Bone marrow (tissue), 2 donors: ENCODE data around the gene LACTB.

Source experiments
- DNase-seq, 2 donors: peaks; one replicate each; lab custom pipeline; 2025; lab: John Stamatoyannopoulos, UW

The LACTB gene

DNA sequence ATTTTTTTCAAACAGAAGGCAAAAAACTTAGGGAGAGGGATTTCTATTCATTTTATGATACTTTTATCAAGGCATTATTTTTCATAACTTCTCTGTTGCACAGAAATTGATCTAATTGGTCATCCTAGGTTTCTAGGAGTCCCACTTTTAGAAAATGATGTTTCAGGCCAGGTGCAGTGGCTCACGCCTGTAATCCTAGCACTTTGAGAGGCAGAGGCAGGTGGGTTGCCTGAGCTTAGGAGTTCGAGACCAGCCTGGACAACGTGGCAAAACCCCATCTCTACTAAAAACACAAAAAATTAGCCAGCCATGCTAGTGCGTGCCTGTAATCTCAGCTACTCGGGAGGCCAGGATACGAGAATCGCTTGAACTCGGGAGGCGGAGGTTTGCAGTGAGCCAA lies 2.8 kb downstream of the LACTB start:
- no peak for DNase-seq

- DNase-seq: no peak
Measured at GRCh38 chr15:63126726-63127125, 5.1 kb downstream of the LACTB start.

DNA sequence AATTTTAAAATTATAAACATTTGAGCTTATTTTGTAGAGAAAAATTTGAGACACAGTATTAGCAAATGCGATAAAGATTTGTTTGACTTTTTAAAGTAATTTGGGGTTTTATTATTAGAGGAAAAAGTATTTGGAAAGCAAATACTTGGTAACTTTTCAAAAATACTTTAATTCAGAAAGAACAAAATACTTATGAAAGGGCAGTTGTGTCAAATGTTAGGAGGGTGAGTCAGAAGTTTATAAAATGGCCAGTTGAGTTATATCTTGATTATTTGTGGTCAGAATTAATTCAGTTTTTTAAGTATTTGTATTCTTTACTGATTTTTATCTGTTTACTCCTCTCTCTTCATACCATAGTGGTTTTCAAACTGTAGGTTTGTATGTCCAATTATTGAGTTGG lies 12.1 kb downstream of the LACTB start:
- no peak for DNase-seq

GRCh38 chr15:63134245-63134985 lies 12.8 kb downstream of the LACTB start:
- no peak for DNase-seq

DNA sequence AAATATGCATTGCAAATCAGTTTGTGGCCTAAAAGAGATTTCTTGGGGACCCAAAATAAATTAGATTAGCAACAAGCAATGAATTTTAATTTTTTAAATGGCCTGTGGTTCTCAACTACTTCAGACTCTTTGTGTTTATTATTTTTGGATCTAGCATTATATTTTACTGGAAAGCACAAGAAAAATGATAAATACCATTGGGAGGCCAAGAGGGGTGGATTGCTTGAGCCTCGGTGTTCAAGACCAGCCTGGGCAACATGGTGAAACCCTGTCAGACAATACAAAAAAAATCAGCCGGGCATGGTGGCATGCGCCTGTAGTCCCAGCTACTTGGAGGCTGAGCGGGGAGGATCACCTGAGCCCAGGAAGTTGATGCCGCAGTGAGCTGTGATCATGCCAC lies 13.6 kb downstream of the LACTB start:
- no peak for DNase-seq

GRCh38 chr15:63135804-63136203 lies 14.1 kb downstream of the LACTB start:
- peak; percentile 6 to 87 for DNase-seq

GRCh38 chr15:63136742-63137141 lies 15.1 kb downstream of the LACTB start:
- DNase-seq: no peak

GRCh38 chr15:63140936-63141335 lies 19.3 kb downstream of the LACTB start:
- no peak for DNase-seq

- no peak for DNase-seq
Measured at GRCh38 chr15:63145426-63145825, 23.8 kb downstream of the LACTB start.

GRCh38 chr15:63146684-63147083 lies 25.0 kb downstream of the LACTB start:
- no peak for DNase-seq

DNA sequence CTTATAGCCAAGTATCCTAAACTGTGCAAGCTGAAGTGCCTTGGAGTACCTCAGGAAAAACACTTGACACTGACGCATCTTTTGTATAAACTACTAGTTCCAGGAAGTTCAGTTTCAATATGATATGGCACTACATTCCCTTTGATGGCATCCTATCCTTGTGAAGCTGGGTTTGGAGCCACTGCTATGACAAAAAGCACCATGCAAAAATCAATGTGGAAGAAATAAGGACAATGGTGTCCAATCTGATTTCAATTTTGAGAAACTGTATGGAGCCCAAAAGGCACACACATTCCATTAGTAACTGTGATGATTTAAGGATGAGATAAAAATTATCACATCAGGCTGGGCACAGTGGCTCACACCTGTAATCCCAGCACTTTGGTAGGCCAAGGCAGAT lies 30.0 kb downstream of the LACTB start:
- no peak for DNase-seq

DNA sequence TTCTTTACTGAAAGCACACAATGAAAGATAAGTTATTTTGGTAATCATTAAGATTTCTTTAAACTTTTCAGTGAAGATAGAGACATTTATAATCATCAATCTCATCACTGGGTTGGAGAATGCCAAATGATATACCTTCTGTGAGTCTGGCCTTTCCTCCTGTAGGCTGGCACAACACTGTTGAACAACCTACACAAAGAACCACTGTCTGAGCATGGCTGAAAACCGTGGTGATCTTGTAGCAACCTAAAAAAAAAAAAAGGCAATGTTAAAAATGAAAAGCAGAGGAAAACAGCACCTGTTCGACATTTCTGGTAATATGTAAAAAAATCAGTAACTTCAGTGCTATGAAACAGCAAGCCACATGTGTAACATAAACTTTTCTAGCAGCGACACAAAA lies 33.8 kb downstream of the LACTB start:
- no peak for DNase-seq

DNA sequence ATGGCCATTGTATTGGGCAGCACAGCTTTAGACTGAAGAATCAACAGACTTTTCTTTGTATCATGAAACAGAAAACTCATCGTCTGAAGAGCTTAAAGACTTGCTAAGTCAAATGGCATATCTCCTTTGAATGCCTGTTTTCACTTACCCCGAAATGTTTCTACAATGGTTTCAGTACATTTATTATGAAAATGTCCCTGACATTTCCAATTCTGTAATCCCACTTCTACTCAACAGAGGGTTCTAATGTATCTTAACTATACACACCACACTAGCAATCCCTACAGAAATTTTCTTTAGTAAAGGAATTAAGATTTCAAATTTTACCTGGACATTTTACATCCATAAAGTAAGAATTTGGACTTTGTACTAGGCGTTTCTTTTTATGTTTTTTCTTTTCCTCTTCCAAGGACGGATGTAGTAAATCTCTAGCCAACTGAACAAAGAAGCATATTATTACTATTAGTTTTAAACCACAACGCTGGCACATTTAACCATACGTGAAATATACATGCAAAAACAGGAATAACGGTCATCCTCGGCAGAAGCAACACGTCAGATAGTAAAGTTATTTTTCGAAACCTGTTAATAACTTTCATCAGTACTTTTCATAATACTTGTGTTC lies 34.5 kb downstream of the LACTB start:
- DNase-seq: peak in 1 of 2 donors; percentile 5

- DNase-seq: peak in 1 of 2 donors; percentile 57
Measured at GRCh38 chr15:63156755-63157117, 35.1 kb downstream of the LACTB start.

DNA sequence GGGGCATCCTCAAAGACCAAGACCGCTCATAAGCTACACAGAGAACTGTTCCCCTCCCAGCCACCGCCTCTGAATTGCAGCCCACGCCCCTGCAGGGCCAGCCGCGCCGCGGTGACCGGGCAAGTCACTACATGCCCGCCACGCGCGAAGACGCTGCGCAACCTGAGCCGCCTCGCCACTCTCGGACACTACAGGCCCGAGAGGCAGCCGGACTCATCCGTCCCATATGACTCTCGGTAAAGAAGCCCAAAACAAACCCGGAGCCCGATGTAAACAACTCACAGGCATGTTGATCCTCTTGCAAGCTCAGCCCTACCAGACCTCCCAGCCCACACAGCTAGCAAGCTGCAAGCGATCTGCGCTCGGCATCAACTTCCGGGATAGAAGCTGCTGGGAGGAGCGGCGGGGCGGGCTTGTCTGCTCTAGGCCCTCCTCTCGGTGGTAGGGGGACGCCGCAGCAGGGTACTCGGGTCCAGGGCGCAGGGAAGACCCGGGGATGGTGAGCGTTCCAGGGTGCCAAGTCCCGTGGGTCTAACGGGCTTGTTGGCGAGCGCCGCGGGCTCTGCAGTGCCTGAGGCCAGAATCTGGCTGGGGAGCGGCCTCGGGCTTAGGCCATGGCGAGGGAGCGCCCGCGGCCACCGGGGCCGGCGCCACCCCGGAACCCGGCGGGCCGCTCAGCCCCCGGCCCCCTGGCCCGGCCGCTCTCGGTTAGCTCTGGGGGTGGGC lies 35.6 kb downstream of the LACTB start, which contains the start of gene RPS27L:
Gene RPS27L, minus strand, starts transcription at position 360 of the 726 bp plus-strand sequence. Its CDS starts 72 bp downstream, at position 288.
- DNase-seq: peak; percentile 88 to 94

DNA sequence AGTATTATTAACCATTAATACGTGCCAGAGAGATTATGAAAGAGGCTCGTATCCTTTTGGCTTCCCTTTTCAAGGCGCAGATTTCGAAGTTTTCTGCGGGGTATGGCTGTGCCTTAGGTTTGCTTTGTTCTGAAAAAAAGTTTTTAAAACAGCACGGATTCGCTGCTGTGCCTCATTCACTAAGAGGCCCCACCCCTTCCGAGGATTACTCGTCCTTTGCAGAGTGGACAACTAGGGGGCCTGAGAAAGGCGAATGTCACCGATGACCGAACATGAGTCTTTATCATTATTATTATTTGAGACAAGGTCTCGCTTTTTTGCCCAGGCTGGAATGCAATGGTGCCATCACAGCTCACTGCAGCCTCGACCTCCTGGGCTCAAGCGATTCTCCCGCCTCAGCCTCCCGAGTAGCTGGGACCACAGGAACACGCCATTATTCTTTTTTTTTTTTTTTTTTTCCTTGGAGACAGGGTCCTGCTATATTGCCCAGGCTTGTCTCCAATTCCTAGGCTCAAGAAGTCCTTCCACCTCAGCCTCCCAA lies 36.3 kb downstream of the LACTB start:
- peak; percentile 2 to 41 for DNase-seq

- no peak for DNase-seq
Measured at GRCh38 chr15:63160638-63161037, 39.0 kb downstream of the LACTB start.

GRCh38 chr15:63163217-63163616 lies 41.6 kb downstream of the LACTB start:
- no peak for DNase-seq

GRCh38 chr15:63165166-63165859 lies 43.7 kb downstream of the LACTB start:
- DNase-seq: no peak

DNA sequence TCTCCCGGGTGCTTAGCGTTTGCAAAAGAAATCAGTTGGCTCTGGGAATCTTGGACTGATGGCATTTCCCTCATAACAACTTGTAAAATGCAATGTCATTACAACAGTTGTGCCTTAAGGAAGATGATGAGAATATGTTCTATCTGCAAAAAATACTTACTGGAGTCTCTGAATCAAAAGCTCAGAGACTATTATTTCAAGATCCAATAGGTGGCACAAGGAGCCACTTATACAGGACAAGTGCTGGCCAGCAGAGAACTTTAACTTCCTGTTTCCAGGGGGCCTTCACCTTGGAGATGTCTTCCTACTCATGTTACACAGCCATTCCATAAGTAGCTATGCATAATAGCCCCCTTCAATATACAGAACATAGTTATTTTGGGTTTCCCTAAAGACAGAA lies 44.6 kb downstream of the LACTB start:
- peak in 1 of 2 donors; percentile 40 for DNase-seq

DNA sequence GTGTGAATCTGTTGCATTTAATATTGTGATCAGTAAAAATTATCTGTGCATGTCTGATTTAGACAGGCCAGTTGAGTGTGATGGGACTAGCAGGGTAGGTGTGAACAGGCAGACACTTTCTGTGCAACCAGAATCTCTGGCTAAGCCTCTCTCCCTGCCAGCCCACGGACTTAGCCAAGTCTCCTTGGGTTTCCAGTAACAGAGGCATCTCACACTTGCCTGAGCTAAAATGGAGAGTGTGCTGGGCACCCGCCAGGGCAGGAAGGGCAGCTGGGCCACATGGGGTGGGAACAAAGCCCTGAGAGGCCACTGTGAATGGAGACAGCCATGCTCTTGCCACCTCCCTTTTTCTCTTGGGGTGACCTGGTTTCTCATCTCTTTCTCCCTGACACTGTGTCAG lies 48.1 kb downstream of the LACTB start:
- DNase-seq: no peak

- no peak for DNase-seq
Measured at GRCh38 chr15:63172376-63172775, 50.7 kb downstream of the LACTB start.
